K562 (cell line): Measurements from ENCODE around the gene CDRT15. TPM values are rescaled to one million over a fixed set of nuclear protein-coding genes. Genes with fewer than 3 reads are reported as not detected.

Experiments
- CSDE1 ChIP-seq, 2 experiments: fragments of 450-650 bp; IDR thresholded peaks; 2 replicates each; pipeline ENCODE4 v1.6.1; 2016; ENCODE audit warnings: mild to moderate bottlenecking in 1 of 2
- JUN ChIP-seq, 2 experiments: sonication (generic) in 1 of 2; formaldehyde crosslinking in 1 of 2; IDR thresholded peaks; 2 replicates each; pipeline versions ENCODE4 v1.6.1 to v1.8.0; 2012 to 2022; ENCODE audit warnings: borderline replicate concordance in 2 of 2, mild to moderate bottlenecking in 2 of 2, improper control_type of control experiment in 1 of 2, low read depth in 1 of 2, low read length in 1 of 2, missing genetic modification reagents in 1 of 2
- MAFF ChIP-seq: IDR thresholded peaks from 2 replicates; pipeline ENCODE4 v1.6.1; 2012; ENCODE audit warnings: low read length, improper control_type of control experiment
- MCM3 ChIP-seq: fragments of 450-650 bp; IDR thresholded peaks from 2 replicates; pipeline ENCODE4 v1.6.1; 2016
- NFYB ChIP-seq: IDR thresholded peaks from 2 replicates; pipeline ENCODE4 v1.6.1; 2011; ENCODE audit warnings: mild to moderate bottlenecking, moderate library complexity; ENCODE audit not compliant: insufficient read length; ENCODE audit errors: extremely low read depth
- NRF1 ChIP-seq, 2 experiments: fragments of 450-650 bp; IDR thresholded peaks in 1 of 2; conservative IDR thresholded peaks in 1 of 2; 2 replicates each; pipeline ENCODE4 v1.6.1; 2014; ENCODE audit warnings: mild to moderate bottlenecking in 2 of 2
- PREB ChIP-seq: sonication (generic); formaldehyde crosslinking; IDR thresholded peaks from 2 replicates; pipeline ENCODE4 v1.8.1; 2023; ENCODE audit warnings: mild to moderate bottlenecking, missing genetic modification reagents
- RBM17 ChIP-seq: fragments of 200-400 bp; formaldehyde crosslinking; IDR thresholded peaks from 2 replicates; pipeline ENCODE4 v1.6.1; 2017; ENCODE audit warnings: low read depth, mild to moderate bottlenecking, low read length, borderline replicate concordance
- ZFX ChIP-seq: sonication (generic); formaldehyde crosslinking; IDR thresholded peaks from 2 replicates; pipeline ENCODE4 v1.8.0; 2022; ENCODE audit warnings: mild to moderate bottlenecking, missing genetic modification reagents, moderate library complexity
- ZKSCAN8 ChIP-seq: fragments of 200-800 bp; sonication (Bioruptor generic); IDR thresholded peaks from 2 replicates; pipeline ENCODE4 v1.6.1; 2016; ENCODE audit warnings: missing genetic modification characterization, missing compliant biosample characterization
- ZNF165 ChIP-seq: fragments of 250-450 bp; sonication (Bioruptor Pico); IDR thresholded peaks from 2 replicates; pipeline ENCODE4 v1.4.0; 2020; ENCODE audit warnings: borderline replicate concordance
- ZNF232 ChIP-seq: sonication (generic); formaldehyde crosslinking; IDR thresholded peaks from 2 replicates; pipeline ENCODE4 v1.8.0; 2022; ENCODE audit warnings: mild to moderate bottlenecking, missing genetic modification reagents
- ZNF668 ChIP-seq: fragments of 250-450 bp; sonication (Bioruptor Pico); IDR thresholded peaks from 2 replicates; pipeline ENCODE4 v1.8.0; 2022; ENCODE audit warnings: mild to moderate bottlenecking, inconsistent platforms
- polyA plus RNA-seq, 8 experiments: library from polyadenylated mRNA; depleted of rRNA in 4 of 8; stranded (reverse) in 5 of 8; unstranded in 3 of 8; fragments of >200 nt; fragmentation: Nextera tagmentation in 2 of 8; fragmentation: Illumina TruSeq in 1 of 8; extraction: Ambion mirVana in 2 of 8; extraction: Trizol in 1 of 8; gene quantifications; 2 replicates each; pipeline versions ENCODE4 v1.2.1 to v1.2.3, GENCODE V29; 2011 to 2014; ENCODE audit warnings: inconsistent platforms in 1 of 8, missing spikeins in 1 of 8
- total RNA-seq, 7 experiments: library from RNA; depleted of rRNA in 6 of 7; stranded (reverse); fragments of >200 nt in 6 of 7; fragmentation: Illumina TruSeq in 2 of 7; extraction: Trizol in 2 of 7; gene quantifications; 2 replicates each; pipeline versions ENCODE4 v1.2.1 to v1.2.3, GENCODE V29; 2011 to 2021; ENCODE audit warnings: low replicate concordance in 1 of 7

The CDRT15 gene
- total and polyA plus RNA-seq, 9 of the 15 experiments (the other 6 are each of a cell fraction or from before 2014, with no cell fraction given), result not detected

GRCh38 chr17:14207791-14208190 lies 28.9 kb downstream of the CDRT15 start (continued):
- TF ChIP-seq ZNF232 (CRISPR knock-in tag), result no peak
- no peak for TF ChIP-seq ZFX (CRISPR knock-in tag)
- no peak for TF ChIP-seq ZNF165 (CRISPR knock-in tag)
- TF ChIP-seq NRF1 (conservative IDR thresholded peaks at IDR 0.05 in 1 of 2, IDR thresholded peaks at IDR 0.05 in 1 of 2), result no peak
- TF ChIP-seq MAFF, result no peak
- TF ChIP-seq RBM17, result no peak
- TF ChIP-seq JUN (IDR thresholded peaks at IDR 0.05; ENCODE audit: borderline replicate concordance, low read depth, low read length), result no peak
- no peak for TF ChIP-seq JUN (CRISPR knock-in tag; IDR thresholded peaks at IDR 0.05; ENCODE audit: borderline replicate concordance)
- no peak for TF ChIP-seq MCM3
- no peak for TF ChIP-seq NFYB
- TF ChIP-seq ZKSCAN8 (CRISPR knock-in tag), result no peak
- no peak for TF ChIP-seq PREB (CRISPR knock-in tag)
- TF ChIP-seq ZNF668 (CRISPR knock-in tag), result no peak
- TF ChIP-seq CSDE1 (IDR thresholded peaks at IDR 0.05), result no peak
